Brain microvascular endothelial cell (primary cell): ENCODE data around the gene TNXB.

Experiments used
- DNase-seq: peaks from one replicate; pipeline ENCODE4 v3.0.0-alpha.2; 2020
- H3K27ac ChIP-seq: fragments of 250-450 bp; sonication (Bioruptor Pico); 2 replicates; pipeline ENCODE4 v1.5.1; 2020; ENCODE audit warnings: mild to moderate bottlenecking, moderate library complexity
- H3K27me3 ChIP-seq: fragments of 250-450 bp; sonication (Bioruptor Pico); replicated peaks from 2 replicates; pipeline ENCODE4 v1.5.1; 2020; ENCODE audit warnings: mild to moderate bottlenecking
- H3K36me3 ChIP-seq: fragments of 250-450 bp; sonication (Bioruptor Pico); replicated peaks from 2 replicates; pipeline ENCODE4 v1.5.1; 2020; ENCODE audit warnings: mild to moderate bottlenecking
- H3K4me3 ChIP-seq: 2 replicates; pipeline ENCODE4 v1.5.1; 2011; ENCODE audit warnings: low read depth, mild to moderate bottlenecking, control low read depth, low read length, moderate library complexity
- CTCF ChIP-seq: IDR thresholded peaks from 2 replicates; pipeline ENCODE4 v1.5.1; 2011; ENCODE audit warnings: low read depth, mild to moderate bottlenecking, moderate library complexity, low read length, control low read depth, inconsistent platforms; ENCODE audit errors: missing control alignments
- in situ Hi-C: cut with HindIII; loops from 2 replicates; pipeline ENCODE4 v1.10.0; 2017; ENCODE audit warnings: low sequenced_read_pairs, low pct_ligation_motif_present

TNXB gene

GRCh38 chr6:32073613-32074012 lies 35.5 kb downstream of the TNXB start:
- no peak overlapping the region for H3K27ac ChIP-seq
- DNase-seq, result no peak
- in situ Hi-C loops, result no loop called here
- H3K36me3 ChIP-seq, result no peaks in the 10 kb centered on the region
- H3K27me3 ChIP-seq, result peaks cover 8% of the 10 kb centered on the region
- no peak for TF ChIP-seq CTCF
- no peak overlapping the region for H3K4me3 ChIP-seq

- TF ChIP-seq CTCF, result no peak
- no peak for DNase-seq
- in situ Hi-C loops, result no loop called here
- no peaks in the 10 kb centered on the region for H3K36me3 ChIP-seq
- H3K27me3 ChIP-seq, result peaks cover 8% of the 10 kb centered on the region
- no peak overlapping the region for H3K27ac ChIP-seq
- H3K4me3 ChIP-seq, result no peak overlapping the region
Observed at GRCh38 chr6:32073101-32073500, 36.0 kb downstream of the TNXB start.

- in situ Hi-C loops, result no loop called here
- DNase-seq, result no peak
- H3K4me3 ChIP-seq, result no peak overlapping the region
- no peak for TF ChIP-seq CTCF
- peaks cover 8% of the 10 kb centered on the region for H3K27me3 ChIP-seq
- no peaks in the 10 kb centered on the region for H3K36me3 ChIP-seq
- no peak overlapping the region for H3K27ac ChIP-seq
Observed at GRCh38 chr6:32070814-32071543, 38.2 kb downstream of the TNXB start.

- in situ Hi-C loops, result no loop called here
- TF ChIP-seq CTCF, result no peak
- Histone ChIP-seq H3K36me3 (no peaks in the 10 kb centered on the region), H3K27ac (no peak overlapping the region), H3K4me3 (no peak overlapping the region), H3K27me3 (peaks cover 8% of the 10 kb centered on the region)
- DNase-seq, result no peak
Observed at GRCh38 chr6:32069878-32070515, 39.1 kb downstream of the TNXB start.

DNA sequence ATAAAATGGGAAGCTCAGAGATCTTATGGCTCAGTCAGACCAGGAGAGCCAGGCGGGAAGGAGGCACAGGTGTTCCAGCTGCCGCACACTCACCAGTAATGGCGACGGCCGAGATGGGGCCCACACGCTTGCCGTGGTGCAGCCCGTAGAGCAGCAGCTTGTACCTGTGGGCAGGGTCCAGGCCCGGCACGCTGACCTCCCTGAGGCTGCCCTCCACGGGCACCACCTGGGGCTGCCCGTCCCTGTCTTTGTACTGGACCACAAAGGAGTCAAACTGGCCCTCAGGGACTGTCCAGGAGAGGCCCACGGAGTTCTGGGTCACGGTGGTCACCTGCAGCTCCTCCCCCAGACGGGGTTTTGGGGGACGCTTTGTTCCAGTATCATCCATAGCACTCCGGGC lies 39.7 kb downstream of the TNXB start:
- in situ Hi-C loops, result no loop called here

More for the DNA sequence above, 39.7 kb downstream of the TNXB start:
- TF ChIP-seq CTCF, result no peak
- DNase-seq, result no peak
- Histone ChIP-seq H3K36me3 (no peaks in the 10 kb centered on the region), H3K27me3 (peaks cover 8% of the 10 kb centered on the region), H3K4me3 (no peak overlapping the region), H3K27ac (no peak overlapping the region)
